GM19455 (cell line): ENCODE results near the gene ADGRL3.

Experiments used
- ATAC-seq: cut with Tn5 transposase; IDR thresholded peaks from one replicate; pipeline ENCODE4 v1.9.1; 2021; ENCODE audit not compliant: unreplicated experiment

ADGRL3 gene

DNA sequence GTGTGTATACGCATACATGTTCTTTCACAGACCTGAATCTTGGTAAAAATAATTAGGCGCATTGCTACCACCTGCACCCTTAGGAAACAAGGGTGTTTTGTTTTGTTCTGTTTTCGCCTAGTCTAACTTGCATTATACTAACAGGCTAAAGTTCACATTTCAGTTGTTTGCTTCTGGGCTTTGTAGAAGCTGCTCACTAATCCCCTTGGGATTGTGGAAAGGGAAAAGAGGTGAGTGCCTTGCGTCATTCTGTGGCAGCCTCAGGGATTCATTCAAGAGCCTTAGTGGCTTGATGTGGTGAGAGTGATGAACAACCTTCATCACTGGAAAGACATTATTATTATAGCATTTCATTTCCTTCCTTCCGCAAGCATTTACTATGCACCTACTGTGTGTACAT is 331.1 kb downstream of the ADGRL3 start:
- no peak for ATAC-seq

DNA sequence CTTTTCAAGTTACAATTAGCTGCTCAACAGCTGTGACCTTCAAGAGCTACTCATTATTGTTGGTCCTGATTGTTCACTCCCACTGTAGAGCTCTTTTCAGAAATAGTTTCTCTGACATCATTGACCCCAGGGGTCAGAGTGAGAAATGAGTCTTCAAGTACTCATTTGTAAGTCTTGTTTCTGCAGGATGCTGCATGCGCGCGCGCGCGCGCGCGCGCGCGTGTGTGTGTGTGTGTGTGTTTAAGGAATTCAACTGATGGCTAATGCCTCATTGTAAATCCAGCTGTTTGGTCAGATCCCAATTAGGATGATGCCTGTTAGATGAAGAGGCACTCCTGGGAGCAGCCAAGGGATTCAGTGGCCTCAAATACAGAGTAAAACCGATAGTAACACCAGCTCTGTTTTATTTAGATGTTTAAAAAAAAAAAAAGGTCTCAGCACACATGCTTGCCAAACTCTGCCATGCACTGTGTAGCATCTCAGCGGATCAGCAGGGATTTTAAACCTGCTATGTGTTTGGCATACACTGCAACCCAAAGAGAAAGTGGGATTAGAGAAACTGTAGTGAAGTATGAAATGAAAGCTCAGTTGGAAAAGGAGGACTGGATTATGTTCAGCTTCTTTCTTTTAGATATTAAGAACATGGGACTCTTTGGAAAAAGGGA is 332.3 kb downstream of the ADGRL3 start:
- ATAC-seq = no peak

GRCh38 chr4:61533140-61533539 is 333.0 kb downstream of the ADGRL3 start:
- ATAC-seq = no peak

DNA sequence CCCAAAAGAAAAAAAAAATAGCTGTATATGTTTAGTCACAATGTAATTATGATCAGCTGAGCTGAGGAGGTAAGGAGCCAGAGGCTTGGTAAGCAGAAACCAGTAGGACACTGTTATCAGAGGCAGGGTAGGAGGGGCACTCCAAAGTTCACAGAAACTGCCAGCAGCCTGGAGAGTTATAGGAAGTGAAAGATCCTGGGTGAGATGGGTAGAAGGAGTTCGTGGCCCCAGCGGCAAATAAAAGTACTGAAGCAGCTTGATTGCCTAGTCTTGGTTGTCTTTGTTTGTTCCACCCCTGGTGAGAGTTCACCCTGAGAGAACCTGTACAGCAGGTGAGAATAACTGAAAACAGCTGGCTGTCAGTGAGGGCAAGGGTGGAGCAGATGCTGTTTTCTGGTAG is 340.8 kb downstream of the ADGRL3 start:
- no peak for ATAC-seq

- no peak for ATAC-seq
Observed at GRCh38 chr4:61541459-61541858, 341.3 kb downstream of the ADGRL3 start.

DNA sequence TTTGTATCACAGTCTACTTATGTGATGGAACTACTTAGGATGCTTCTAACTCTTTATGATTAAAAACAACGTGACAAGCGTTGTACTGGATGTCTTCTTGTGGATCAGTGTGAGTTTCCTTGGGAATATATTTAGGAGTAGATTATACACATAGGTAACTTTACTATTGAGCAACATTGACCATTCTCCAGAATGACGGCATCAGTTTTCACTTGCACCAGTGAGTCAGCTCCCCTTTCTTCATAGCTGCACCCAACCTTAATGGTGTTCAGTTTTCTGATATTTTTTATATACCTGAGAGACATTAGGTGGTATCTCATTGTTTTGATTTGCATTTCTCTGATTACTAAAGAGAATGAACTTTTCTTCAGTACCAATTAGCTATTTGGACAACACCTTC is 343.9 kb downstream of the ADGRL3 start:
- ATAC-seq = no peak

GRCh38 chr4:61545902-61546480 is 345.9 kb downstream of the ADGRL3 start:
- no peak for ATAC-seq

DNA sequence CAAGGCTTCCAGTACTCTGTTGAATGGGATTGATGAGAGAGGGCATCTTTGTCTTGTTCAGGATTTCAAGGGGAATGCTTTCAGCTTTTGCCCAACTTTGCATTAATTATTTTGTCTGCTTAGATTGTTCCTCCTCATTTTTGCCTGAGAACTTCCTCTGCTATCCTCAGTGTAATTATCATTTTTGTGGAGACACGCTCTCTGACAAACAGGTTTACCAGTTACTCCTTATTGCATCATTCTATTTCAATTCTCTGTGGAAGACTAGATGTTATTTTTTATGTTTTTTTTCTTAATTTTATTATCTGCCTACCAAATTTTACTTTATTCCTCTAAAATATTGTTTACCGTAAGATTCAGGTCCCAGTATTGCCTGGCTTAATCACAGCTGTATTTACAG is 349.2 kb downstream of the ADGRL3 start:
- no peak for ATAC-seq

DNA sequence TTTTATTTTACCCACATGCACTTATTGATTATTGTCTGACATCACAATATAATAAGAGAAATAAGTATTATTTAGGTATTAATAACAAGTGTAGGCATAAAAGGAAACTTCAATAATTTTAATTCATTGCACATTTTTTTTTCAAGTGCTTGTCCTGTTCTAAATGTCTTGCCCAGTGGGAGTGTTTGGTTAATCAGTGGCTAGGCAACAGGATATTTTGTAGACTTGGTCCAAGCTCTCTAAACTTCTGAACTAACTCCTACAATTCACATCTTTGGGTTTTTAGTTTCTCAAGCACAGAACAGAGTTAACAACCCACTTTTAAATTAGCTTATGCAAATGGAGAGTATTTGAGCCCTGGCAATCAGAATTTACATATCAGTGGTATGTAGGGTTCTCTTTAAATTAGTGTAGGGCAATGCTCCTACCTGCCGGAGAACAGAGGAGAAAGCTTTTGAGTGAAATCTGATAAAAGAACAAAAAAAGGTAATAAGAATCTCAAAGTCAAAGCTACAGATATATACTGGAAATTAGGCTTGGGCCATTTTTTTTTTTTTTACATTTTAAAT is 353.5 kb downstream of the ADGRL3 start:
- no peak for ATAC-seq

DNA sequence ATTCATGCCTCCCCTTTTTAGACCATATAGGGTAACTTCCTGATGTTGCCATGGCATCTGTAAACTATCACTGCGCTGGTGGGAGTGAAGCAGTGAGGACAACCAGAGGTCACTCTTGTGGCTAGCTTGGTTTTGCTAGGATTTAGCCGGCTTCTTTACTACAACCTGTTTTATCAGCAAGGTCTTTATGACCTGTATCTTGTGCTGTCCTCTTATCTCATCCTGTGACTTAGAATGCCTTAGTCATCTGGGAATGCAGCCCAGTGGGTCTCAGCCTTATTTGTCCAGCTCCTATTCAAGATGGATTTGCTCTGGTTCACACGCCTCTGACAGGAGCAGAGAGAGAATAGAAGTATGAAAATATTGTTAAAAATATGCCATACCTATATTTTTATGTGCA is 355.7 kb downstream of the ADGRL3 start:
- no peak for ATAC-seq

GRCh38 chr4:61556277-61556676 is 356.2 kb downstream of the ADGRL3 start:
- no peak for ATAC-seq

DNA sequence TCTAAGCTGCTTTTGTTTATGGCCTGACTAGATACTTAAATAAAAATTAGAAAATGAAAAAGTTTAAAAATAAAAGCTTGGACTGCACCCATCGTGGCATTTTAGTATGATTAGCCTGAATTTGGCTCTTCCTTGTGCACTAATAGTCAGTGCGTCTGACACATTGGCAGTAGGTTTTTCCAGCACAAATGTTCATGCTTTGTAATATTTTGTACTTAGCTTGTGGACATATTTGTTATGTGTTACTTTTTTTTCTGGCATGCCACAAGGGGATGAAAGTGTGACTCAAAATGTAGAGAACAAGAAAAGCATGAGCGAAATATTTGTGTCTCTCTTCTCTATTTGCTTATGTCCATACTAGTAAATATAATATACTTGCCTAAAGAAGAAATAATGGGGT is 359.3 kb downstream of the ADGRL3 start:
- ATAC-seq = no peak

DNA sequence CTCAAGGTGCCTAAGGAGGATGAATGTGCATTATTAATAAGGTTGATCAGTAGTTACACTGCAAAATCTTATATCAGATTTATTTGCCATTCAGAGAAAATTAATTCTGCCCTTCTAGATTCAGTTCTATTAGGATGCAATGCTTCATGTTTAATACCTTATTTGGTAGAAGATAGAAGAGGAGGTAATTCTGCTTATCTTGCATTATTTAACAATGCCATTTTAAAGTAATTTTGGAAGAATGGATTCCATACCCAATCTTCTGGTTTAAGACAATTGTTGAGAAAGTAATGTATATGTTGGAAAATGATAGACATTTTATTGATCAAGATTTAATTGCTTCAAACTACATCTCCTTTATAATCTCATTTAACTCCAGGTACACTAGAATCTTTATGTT is 360.9 kb downstream of the ADGRL3 start:
- no peak for ATAC-seq

DNA sequence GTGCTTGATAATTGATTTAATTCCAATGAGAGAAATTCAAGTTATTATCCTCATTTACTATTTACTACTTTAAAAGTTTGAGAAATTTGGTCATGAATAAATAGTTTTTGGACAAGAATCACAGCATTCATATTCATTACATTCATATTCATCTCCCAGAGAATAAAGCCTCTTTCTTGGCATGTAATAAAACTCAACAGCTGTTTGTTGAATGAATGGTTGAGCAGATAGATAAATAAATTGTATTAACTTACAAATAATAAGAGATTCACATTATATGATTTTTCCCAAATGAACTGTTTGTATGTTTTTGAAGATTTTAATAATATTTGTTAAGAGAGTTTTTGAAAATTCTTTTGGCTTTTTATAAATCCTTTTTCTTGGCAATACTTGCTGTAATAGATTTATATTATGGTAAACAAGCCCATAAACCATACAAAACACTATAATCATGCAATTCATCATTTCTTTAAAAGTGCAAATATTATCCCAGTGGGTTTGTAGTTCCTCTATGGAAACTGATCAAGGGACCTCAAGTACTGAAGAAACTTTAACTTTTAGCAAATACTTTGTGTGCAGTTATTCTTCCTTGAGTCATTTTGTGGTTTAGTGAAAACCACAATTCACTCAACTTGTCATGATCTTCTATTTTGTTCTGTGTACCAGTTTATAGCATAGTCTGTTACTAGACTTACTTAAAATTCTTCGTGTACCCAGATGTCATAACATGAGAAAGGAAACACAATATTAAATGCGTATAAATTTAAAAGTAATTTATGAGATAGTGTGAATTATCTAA is 371.8 kb downstream of the ADGRL3 start:
- ATAC-seq = no peak

- ATAC-seq = no peak
Observed at GRCh38 chr4:61575796-61576195, 375.7 kb downstream of the ADGRL3 start.

GRCh38 chr4:61579786-61580185 is 379.7 kb downstream of the ADGRL3 start:
- ATAC-seq = no peak

- no peak for ATAC-seq
Observed at GRCh38 chr4:61580721-61581377, 380.7 kb downstream of the ADGRL3 start.

- ATAC-seq = no peak
Observed at GRCh38 chr4:61583696-61584095, 383.6 kb downstream of the ADGRL3 start.

DNA sequence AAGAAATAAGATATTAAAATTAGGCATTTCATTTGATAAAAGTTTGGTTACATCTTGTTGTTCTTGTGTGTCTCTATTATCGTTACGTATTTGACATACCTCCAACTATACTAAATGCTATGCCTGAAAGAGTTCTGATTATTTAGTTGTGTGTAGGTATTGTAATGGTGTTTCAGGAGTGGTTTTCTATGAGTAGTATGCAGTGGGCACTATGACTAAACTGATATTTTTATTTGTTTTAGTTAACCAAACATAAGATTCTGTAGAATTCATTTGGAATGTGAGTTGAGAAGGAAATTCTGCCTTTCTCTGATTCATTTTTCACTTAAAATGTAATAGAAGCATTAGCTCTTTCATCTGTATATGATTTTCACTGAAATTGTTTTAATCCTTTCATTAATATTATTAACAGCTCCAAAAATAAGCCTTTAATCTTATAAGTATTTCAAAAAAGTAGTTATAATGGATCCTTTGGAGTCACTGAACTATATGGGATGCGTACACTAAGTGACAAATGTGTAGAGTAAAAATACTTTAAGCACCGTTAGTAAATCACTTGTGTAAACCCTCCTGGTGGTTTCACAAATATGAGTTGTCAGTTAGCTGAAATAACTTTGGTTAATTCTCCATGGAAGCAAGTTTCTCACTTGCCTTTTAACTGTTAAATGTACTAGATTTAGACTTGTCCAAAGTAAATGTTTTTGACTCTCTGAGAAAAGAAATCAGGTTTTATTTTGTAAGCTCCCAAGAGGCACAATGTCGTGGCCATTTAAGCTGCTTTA is 388.7 kb downstream of the ADGRL3 start:
- ATAC-seq = no peak

GRCh38 chr4:61590881-61591280 is 390.8 kb downstream of the ADGRL3 start:
- no peak for ATAC-seq
